HepG2 (cell line): ENCODE data around the gene EFCAB11. TPM values are rescaled to one million over a fixed set of nuclear protein-coding genes. Genes with fewer than 3 reads are reported as not detected.

Source experiments
- ATAC-seq: fragments of 200-7000 bp; cut with Tn5 transposase; 3 replicates; pipeline ENCODE4 v1.9.1; 2020; ENCODE audit warnings: mild to moderate bottlenecking, moderate library complexity
- BruUV-seq: library from RNA; stranded (reverse); fragments of 400-500 nt; replicated peaks from 2 replicates; lab custom pipeline; 2021; lab: Mats Ljungman, UMichigan
- CTCF ChIA-PET: fragments of 300-600 bp; formaldehyde crosslinking; extraction: SDS; loops from one replicate; lab custom pipeline; 2021; ENCODE audit warnings: low total read pairs, inconsistent platforms, low intra/inter-chr PET ratio; lab: Yijun Ruan, JAX
- POLR2A ChIA-PET: fragments of 350-600 bp; sonication (Branson Sonifier 250); formaldehyde crosslinking; loops from one replicate; lab custom pipeline; 2020; ENCODE audit warnings: antibody characterized with exemption, inconsistent platforms; lab: Yijun Ruan, JAX
- DNase-seq: peaks from one replicate; pipeline ENCODE4 v3.0.0-alpha.2; 2015; ENCODE audit warnings: low spot score
- FAIRE-seq: peaks from 3 replicates; lab custom pipeline; 2011; peaks lifted over from hg19 to GRCh38; lab: Jason Lieb, UNC
- H2AFZ ChIP-seq: one replicate; pipeline ENCODE4 v1.6.1; 2011; ENCODE audit warnings: low read length, inconsistent platforms
- H3K27ac ChIP-seq: fragments of 300-600 bp; 3 replicates; pipeline ENCODE4 v1.8.0; 2011; ENCODE audit warnings: mixed run types, mild to moderate bottlenecking, mixed read lengths, low read length, inconsistent platforms; ENCODE audit not compliant: insufficient read depth; ENCODE audit errors: extremely low read length
- H3K27me3 ChIP-seq, 2 experiments: fragments of 200-600 bp in 1 of 2; 2 replicates in 1 of 2; 3 replicates in 1 of 2; pipeline versions ENCODE4 v1.6.0 to v1.8.0; 2011; ENCODE audit warnings: low read length in 2 of 2, mild to moderate bottlenecking in 2 of 2, moderate library complexity in 2 of 2, inconsistent platforms in 1 of 2; ENCODE audit not compliant: insufficient read depth in 2 of 2, control insufficient read depth in 1 of 2
- H3K36me3 ChIP-seq, 2 experiments: fragments of 200-600 bp in 1 of 2; replicated peaks in 1 of 2; 2 replicates in 1 of 2; 3 replicates in 1 of 2; pipeline versions ENCODE4 v1.5.1 to v1.8.0; 2011; ENCODE audit warnings: low read length in 2 of 2, inconsistent platforms in 1 of 2; ENCODE audit not compliant: insufficient read depth in 2 of 2, control insufficient read depth in 1 of 2
- H3K4me1 ChIP-seq: 2 replicates; pipeline ENCODE4 v1.5.1; 2012; ENCODE audit warnings: low read length, inconsistent platforms; ENCODE audit not compliant: insufficient read depth
- H3K4me2 ChIP-seq: 2 replicates; pipeline ENCODE4 v1.6.0; 2011; ENCODE audit warnings: low read depth, low read length, inconsistent platforms
- H3K4me3 ChIP-seq, 3 experiments: fragments of 200-600 bp in 1 of 3; sonication (generic), shearing (Covaris generic) in 1 of 3; replicated peaks in 1 of 3; 2 replicates each; pipeline ENCODE4 v1.5.1; 2011 to 2016; ENCODE audit warnings: low read length in 3 of 3, inconsistent platforms in 2 of 3, low read depth in 2 of 3, mild to moderate bottlenecking in 2 of 3, control low read depth in 1 of 3, mixed read lengths in 1 of 3; ENCODE audit not compliant: insufficient read depth in 1 of 3
- H3K79me2 ChIP-seq: one replicate; pipeline ENCODE4 v1.6.1; 2011; ENCODE audit warnings: low read length, inconsistent platforms; ENCODE audit not compliant: insufficient read depth
- H3K9ac ChIP-seq: 2 replicates; pipeline ENCODE4 v1.6.0; 2011; ENCODE audit warnings: mild to moderate bottlenecking, low read depth, low read length, inconsistent platforms; ENCODE audit not compliant: insufficient read depth
- H3K9me3 ChIP-seq: 2 replicates; pipeline ENCODE4 v1.5.1; 2012; ENCODE audit warnings: mild to moderate bottlenecking, low read length
- H4K20me1 ChIP-seq: 2 replicates; pipeline ENCODE4 v1.6.0; 2011; ENCODE audit warnings: inconsistent platforms, mild to moderate bottlenecking, low read length, moderate library complexity; ENCODE audit not compliant: insufficient read depth
- AHR ChIP-seq: IDR thresholded peaks from 2 replicates; pipeline ENCODE4 v1.6.1; 2018; ENCODE audit warnings: missing genetic modification reagents, missing compliant biosample characterization
- ZBTB38 ChIP-seq: sonication (generic); formaldehyde crosslinking; IDR thresholded peaks from 2 replicates; pipeline ENCODE4 v1.5.1; 2020; ENCODE audit warnings: mild to moderate bottlenecking, missing genetic modification reagents
- WGBS: methylation state at CpG from one replicate; pipeline ENCODE4 v1.1.6; 2017; ENCODE audit warnings: low lambda C conversion rate; 5-methylcytosine and 5-hydroxymethylcytosine counted together
- in situ Hi-C: cut with HindIII; loops from 2 replicates; pipeline ENCODE4 v1.10.0; 2017; ENCODE audit warnings: low pct_unique_long_range_greater_than_20kb; ENCODE audit not compliant: extremely low pct_ligation_motif_present
- intact Hi-C: fragments of 100-400 bp; cut with micrococcal nuclease; formaldehyde crosslinking; loops from one replicate; pipeline ENCODE4 v1.10.0; 2022; ENCODE audit not compliant: unreplicated experiment
- polyA plus RNA-seq, 8 experiments: library from polyadenylated mRNA; depleted of rRNA in 3 of 8; stranded (reverse) in 7 of 8; unstranded in 1 of 8; fragments of >200 nt; fragmentation: Illumina TruSeq in 4 of 8; extraction: Trizol in 4 of 8; gene quantifications; 2 replicates each; pipeline versions ENCODE4 v1.2.1 to v1.2.3, GENCODE V29; 2011 to 2016; ENCODE audit warnings: low read depth in 4 of 8, missing spikeins in 1 of 8, mixed read lengths in 1 of 8; ENCODE audit not compliant: insufficient read depth in 1 of 8
- total RNA-seq, 5 experiments: library from RNA; depleted of rRNA; stranded (reverse); fragments of >200 nt; fragmentation: Illumina TruSeq; extraction: Trizol; gene quantifications; 2 replicates each; pipeline ENCODE4 v1.2.3, GENCODE V29; 2016; ENCODE audit warnings: low read depth in 1 of 5
- TF ChIP-seq, protein P1 (sequence below): sonication (generic); formaldehyde crosslinking; IDR thresholded peaks from 2 replicates; pipeline ENCODE4 v1.5.1; 2020; ENCODE audit warnings: missing genetic modification reagents, mild to moderate bottlenecking, borderline replicate concordance
- TF ChIP-seq, protein P2 (sequence below): sonication (generic); formaldehyde crosslinking; IDR thresholded peaks from 2 replicates; pipeline ENCODE4 v1.4.0; 2020; ENCODE audit warnings: missing genetic modification reagents, mild to moderate bottlenecking, borderline replicate concordance

The EFCAB11 gene
- total and polyA plus RNA-seq, 2 of the 13 experiments (the other 11 are each of a cell fraction or from before 2014, with no cell fraction given) = 8.2 to 31.5 TPM

DNA sequence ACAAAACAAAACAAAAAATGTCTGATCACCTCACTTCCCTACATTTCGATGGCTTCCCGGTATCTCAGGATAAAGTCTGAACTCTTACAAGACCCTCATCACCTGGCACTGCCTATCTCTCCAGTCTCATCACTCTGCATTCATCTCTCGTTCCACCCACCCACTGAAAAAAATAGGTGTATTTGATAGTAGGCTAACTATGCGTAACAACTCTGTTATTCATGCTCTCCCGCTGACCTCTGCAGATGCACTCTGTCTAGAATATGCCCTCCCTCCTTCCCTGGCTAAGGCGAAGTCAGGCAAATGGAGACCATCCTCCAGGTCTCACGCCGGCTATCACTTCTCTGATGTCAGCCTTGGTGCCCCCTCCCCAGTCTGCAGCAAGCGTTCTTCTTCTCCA lies 44.9 kb downstream of the EFCAB11 start:
- TF ChIP-seq AHR (CRISPR knock-in tag) (no peak), ZBTB38 (CRISPR knock-in tag) (peak; percentile 64)
- TF ChIP-seq, protein P1, sequence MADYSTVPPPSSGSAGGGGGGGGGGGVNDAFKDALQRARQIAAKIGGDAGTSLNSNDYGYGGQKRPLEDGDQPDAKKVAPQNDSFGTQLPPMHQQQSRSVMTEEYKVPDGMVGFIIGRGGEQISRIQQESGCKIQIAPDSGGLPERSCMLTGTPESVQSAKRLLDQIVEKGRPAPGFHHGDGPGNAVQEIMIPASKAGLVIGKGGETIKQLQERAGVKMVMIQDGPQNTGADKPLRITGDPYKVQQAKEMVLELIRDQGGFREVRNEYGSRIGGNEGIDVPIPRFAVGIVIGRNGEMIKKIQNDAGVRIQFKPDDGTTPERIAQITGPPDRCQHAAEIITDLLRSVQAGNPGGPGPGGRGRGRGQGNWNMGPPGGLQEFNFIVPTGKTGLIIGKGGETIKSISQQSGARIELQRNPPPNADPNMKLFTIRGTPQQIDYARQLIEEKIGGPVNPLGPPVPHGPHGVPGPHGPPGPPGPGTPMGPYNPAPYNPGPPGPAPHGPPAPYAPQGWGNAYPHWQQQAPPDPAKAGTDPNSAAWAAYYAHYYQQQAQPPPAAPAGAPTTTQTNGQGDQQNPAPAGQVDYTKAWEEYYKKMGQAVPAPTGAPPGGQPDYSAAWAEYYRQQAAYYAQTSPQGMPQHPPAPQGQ = no peak
- TF ChIP-seq, protein P2, sequence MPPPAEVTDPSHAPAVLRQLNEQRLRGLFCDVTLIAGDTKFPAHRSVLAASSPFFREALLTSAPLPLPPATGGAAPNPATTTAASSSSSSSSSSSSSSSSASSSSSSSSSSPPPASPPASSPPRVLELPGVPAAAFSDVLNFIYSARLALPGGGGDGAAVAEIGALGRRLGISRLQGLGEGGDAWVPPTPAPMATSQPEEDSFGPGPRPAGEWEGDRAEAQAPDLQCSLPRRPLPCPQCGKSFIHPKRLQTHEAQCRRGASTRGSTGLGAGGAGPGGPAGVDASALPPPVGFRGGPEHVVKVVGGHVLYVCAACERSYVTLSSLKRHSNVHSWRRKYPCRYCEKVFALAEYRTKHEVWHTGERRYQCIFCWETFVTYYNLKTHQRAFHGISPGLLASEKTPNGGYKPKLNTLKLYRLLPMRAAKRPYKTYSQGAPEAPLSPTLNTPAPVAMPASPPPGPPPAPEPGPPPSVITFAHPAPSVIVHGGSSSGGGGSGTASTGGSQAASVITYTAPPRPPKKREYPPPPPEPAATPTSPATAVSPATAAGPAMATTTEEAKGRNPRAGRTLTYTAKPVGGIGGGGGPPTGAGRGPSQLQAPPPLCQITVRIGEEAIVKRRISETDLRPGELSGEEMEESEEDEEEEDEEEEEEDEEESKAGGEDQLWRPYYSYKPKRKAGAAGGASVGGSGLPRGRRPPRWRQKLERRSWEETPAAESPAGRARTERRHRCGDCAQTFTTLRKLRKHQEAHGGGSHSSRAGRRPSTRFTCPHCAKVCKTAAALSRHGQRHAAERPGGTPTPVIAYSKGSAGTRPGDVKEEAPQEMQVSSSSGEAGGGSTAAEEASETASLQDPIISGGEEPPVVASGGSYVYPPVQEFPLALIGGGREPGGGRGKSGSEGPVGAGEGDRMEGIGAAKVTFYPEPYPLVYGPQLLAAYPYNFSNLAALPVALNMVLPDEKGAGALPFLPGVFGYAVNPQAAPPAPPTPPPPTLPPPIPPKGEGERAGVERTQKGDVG (CRISPR knock-in tag) = 0 out of 2 replicates have a peak, but pooled peaks have one; percentile 33
- H2AFZ ChIP-seq = no peak overlapping the region
- H3K36me3 ChIP-seq = no peaks in the 10 kb centered on the region
- H3K4me2 ChIP-seq = peak overlapping the region; percentile 65
- WGBS = 97% methylated on average over 9 of the region's 9 CpGs
- in situ Hi-C loops (loop anchor here (10.0 to 25.0 kb wide), 3 partner anchors 125 to 672 kb away; partner anchors contain the start of gene FOXN3), intact Hi-C loops (no loop called here)
- no peak for DNase-seq
- H3K4me3 ChIP-seq = 0 out of 6 replicates have a peak overlapping the region, but pooled peaks of 1 of the 3 experiments have one; percentile 60
- H3K27ac ChIP-seq = peak overlapping the region; percentile 93
- no peaks in the 10 kb centered on the region for H4K20me1 ChIP-seq
- POLR2A ChIA-PET = interaction anchor here (1.2 to 1.6 kb wide), 3 partner anchors 9 to 868 kb away, joined by 3 to 8 read pairs (median 8); no protein-coding TSS in a partner anchor
- BruUV-seq = no TSS peak
- no peaks in the 10 kb centered on the region for H3K9me3 ChIP-seq
- H3K79me2 ChIP-seq = peaks cover 2% of the 10 kb centered on the region
- peak overlapping the region; percentile 79; the same call in 1 of the 2 replicates for H3K9ac ChIP-seq
- FAIRE-seq = no peak
- peaks cover 64% of the 10 kb centered on the region for H3K4me1 ChIP-seq
- CTCF ChIA-PET = no interaction called here
- no peak for ATAC-seq
- H3K27me3 ChIP-seq = no peaks in the 10 kb centered on the region
